Trophoblast cell (in vitro differentiated cells and primary cell): Measurements from ENCODE around the gene SCAANT1.

Experiments used
- DNase-seq, 2 donors: peaks; one replicate each; pipeline ENCODE4 v3.0.0-alpha.2; 2016
- H2AFZ ChIP-seq: 2 replicates; pipeline ENCODE4 v1.6.1; 2013; ENCODE audit warnings: low read length, moderate library complexity, mild to moderate bottlenecking; ENCODE audit not compliant: insufficient read depth, poor library complexity
- H2AK5ac ChIP-seq: 2 replicates; pipeline ENCODE4 v1.6.1; 2013; ENCODE audit warnings: mild to moderate bottlenecking, low read length
- H2BK120ac ChIP-seq: 2 replicates; pipeline ENCODE4 v1.6.1; 2013; ENCODE audit warnings: low read length, mild to moderate bottlenecking, moderate library complexity; ENCODE audit not compliant: insufficient read depth, poor library complexity
- H2BK12ac ChIP-seq: 2 replicates; pipeline ENCODE4 v1.6.1; 2013; ENCODE audit warnings: mild to moderate bottlenecking, low read length, moderate library complexity
- H2BK5ac ChIP-seq: 2 replicates; pipeline ENCODE4 v1.6.1; 2013; ENCODE audit warnings: low read length, low read depth, moderate library complexity, mild to moderate bottlenecking; ENCODE audit not compliant: poor library complexity
- H3K14ac ChIP-seq: 2 replicates; pipeline ENCODE4 v1.6.1; 2013; ENCODE audit warnings: mild to moderate bottlenecking, low read length
- H3K18ac ChIP-seq: 2 replicates; pipeline ENCODE4 v1.6.1; 2013; ENCODE audit warnings: mild to moderate bottlenecking, low read length
- H3K23ac ChIP-seq: 2 replicates; pipeline ENCODE4 v1.6.1; 2013; ENCODE audit warnings: low read length
- H3K27ac ChIP-seq: 2 replicates; pipeline ENCODE4 v1.5.1; 2013; ENCODE audit warnings: low read depth, mild to moderate bottlenecking, inconsistent platforms, low read length, moderate library complexity
- H3K27me3 ChIP-seq: 2 replicates; pipeline ENCODE4 v1.6.1; 2013; ENCODE audit warnings: inconsistent platforms, mild to moderate bottlenecking, low read length, moderate library complexity; ENCODE audit not compliant: insufficient read depth
- H3K36me3 ChIP-seq, 2 experiments: 1 replicate in 1 of 2; 2 replicates in 1 of 2; pipeline ENCODE4 v1.6.1; 2013; ENCODE audit warnings: low read length in 2 of 2, mild to moderate bottlenecking in 2 of 2, moderate library complexity in 1 of 2; ENCODE audit not compliant: insufficient read depth in 2 of 2, control insufficient read depth in 1 of 2
- H3K4ac ChIP-seq: 2 replicates; pipeline ENCODE4 v1.6.1; 2013; ENCODE audit warnings: low read depth, mild to moderate bottlenecking, low read length, moderate library complexity
- H3K4me1 ChIP-seq, 2 experiments: 1 replicate in 1 of 2; 2 replicates in 1 of 2; pipeline ENCODE4 v1.6.1; 2013; ENCODE audit warnings: low read length in 2 of 2, mild to moderate bottlenecking in 2 of 2, moderate library complexity in 1 of 2; ENCODE audit not compliant: insufficient read depth in 2 of 2, control insufficient read depth in 1 of 2
- H3K4me2 ChIP-seq: 2 replicates; pipeline ENCODE4 v1.6.1; 2013; ENCODE audit warnings: inconsistent platforms, mild to moderate bottlenecking, low read length, moderate library complexity
- H3K4me3 ChIP-seq: 2 replicates; pipeline ENCODE4 v1.5.1; 2013; ENCODE audit warnings: mild to moderate bottlenecking, low read depth, low read length, inconsistent platforms
- H3K79me1 ChIP-seq: one replicate; pipeline ENCODE4 v1.6.1; 2013; ENCODE audit warnings: low read length
- H3K79me2 ChIP-seq: 2 replicates; pipeline ENCODE4 v1.6.1; 2013; ENCODE audit warnings: low read length, mild to moderate bottlenecking; ENCODE audit not compliant: control insufficient read depth, insufficient read depth, poor library complexity
- H3K9ac ChIP-seq: 2 replicates; pipeline ENCODE4 v1.6.1; 2013; ENCODE audit warnings: mild to moderate bottlenecking, low read length
- H3K9me3 ChIP-seq: 2 replicates; pipeline ENCODE4 v1.6.1; 2013; ENCODE audit warnings: low read depth, mild to moderate bottlenecking, control low read depth, inconsistent platforms, low read length; ENCODE audit not compliant: insufficient read depth
- H4K12ac ChIP-seq: 2 replicates; pipeline ENCODE4 v1.6.1; 2013; ENCODE audit warnings: low read depth, mild to moderate bottlenecking, low read length, moderate library complexity
- H4K8ac ChIP-seq: 2 replicates; pipeline ENCODE4 v1.6.1; 2013; ENCODE audit warnings: low read depth, mild to moderate bottlenecking, low read length, moderate library complexity
- H4K91ac ChIP-seq: one replicate; pipeline ENCODE4 v1.6.1; 2013; ENCODE audit warnings: low read depth, mild to moderate bottlenecking, low read length, moderate library complexity
- WGBS: extraction: QIAGEN DNeasy Blood & Tissue Kit; methylation state at CpG from one replicate; pipeline ENCODE4 v1.1.7; 2013; ENCODE audit warnings: missing lambda C conversion rate; ENCODE audit not compliant: insufficient read length, insufficient coverage; ENCODE audit errors: extremely low coverage; 5-methylcytosine and 5-hydroxymethylcytosine counted together

SCAANT1 gene

DNA sequence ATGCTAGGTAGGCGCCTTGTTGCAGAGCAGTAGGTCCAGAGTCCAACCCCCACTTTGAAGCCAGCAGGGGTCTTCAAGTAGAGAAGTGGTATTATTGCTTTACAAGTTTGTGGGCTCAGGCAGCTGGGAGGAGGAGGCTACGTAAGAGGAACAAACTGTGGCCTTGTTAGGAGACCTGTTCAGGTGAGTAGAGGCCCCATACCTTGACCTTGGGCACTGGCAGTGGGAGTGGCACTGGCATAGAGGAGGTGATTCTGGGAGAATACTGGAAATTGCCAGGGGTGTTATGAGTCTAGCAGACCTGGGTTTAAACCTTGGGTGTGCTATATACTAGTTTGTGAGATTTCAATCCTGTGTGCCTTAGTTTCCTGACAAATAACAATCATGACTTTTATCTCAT is 34.6 kb upstream of the SCAANT1 start:
- no peak overlapping the region for H3K4me3 ChIP-seq
- peaks cover 2% of the 10 kb centered on the region for H3K79me2 ChIP-seq
- H3K27ac ChIP-seq, result no peak overlapping the region
- H3K4ac ChIP-seq, result no peak overlapping the region
- H2AFZ ChIP-seq, result no peak overlapping the region
- no peaks in the 10 kb centered on the region for H3K27me3 ChIP-seq
- H3K4me1 ChIP-seq, result peaks cover 3 to 7% of the 10 kb centered on the region in 2 experiments
- no peak overlapping the region for H3K4me2 ChIP-seq
- H3K23ac ChIP-seq, result no peak overlapping the region
- no peak overlapping the region for H4K8ac ChIP-seq
- peaks cover 0 to 7% of the 10 kb centered on the region in 2 experiments for H3K36me3 ChIP-seq
- no peak overlapping the region for H3K9ac ChIP-seq
- no peak overlapping the region for H4K12ac ChIP-seq
- H2BK120ac ChIP-seq, result no peak overlapping the region
- H2BK5ac ChIP-seq, result no peak overlapping the region
- no peak overlapping the region for H2AK5ac ChIP-seq
- no peak overlapping the region for H4K91ac ChIP-seq
- DNase-seq, result no peak
- H3K9me3 ChIP-seq, result no peaks in the 10 kb centered on the region
- no peak overlapping the region for H2BK12ac ChIP-seq
- no peak overlapping the region for H3K18ac ChIP-seq
- WGBS, result no CpG with 5 or more reads among the region's 2 CpGs
- H3K79me1 ChIP-seq, result peaks cover 2% of the 10 kb centered on the region
- H3K14ac ChIP-seq, result no peak overlapping the region

DNA sequence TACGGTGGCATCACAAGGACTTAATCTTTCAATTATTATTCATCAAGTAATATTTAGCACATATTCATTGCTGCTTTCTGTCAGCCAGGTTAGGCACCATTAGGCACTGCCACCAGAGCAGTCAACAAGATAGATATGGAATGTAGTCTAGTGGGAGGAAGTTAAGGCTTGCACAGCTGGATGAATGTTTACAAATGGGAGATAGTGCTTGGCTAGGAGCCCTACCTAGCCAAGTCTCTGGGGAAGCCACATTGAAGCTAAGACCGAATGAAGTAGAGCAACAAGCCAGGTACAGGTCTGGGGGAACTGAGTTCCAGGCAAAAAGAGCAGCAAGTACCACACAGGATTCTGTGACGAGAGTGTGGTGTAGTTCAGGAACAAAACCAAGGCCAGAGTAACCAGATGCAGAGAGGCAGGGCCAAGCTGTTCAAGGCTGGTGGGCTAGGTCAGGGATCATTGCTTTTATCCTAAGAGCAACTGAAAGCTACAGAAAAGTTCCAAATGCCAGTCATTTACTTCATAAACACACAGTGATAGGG is 33.4 kb upstream of the SCAANT1 start:
- H3K18ac ChIP-seq, result peak overlapping the region; percentile 56
- H3K4ac ChIP-seq, result peak overlapping the region; percentile 40
- no peaks in the 10 kb centered on the region for H3K9me3 ChIP-seq
- H3K4me1 ChIP-seq, result peaks cover 3 to 7% of the 10 kb centered on the region in 2 experiments
- no peak overlapping the region for H3K4me3 ChIP-seq
- H2BK5ac ChIP-seq, result no peak overlapping the region
- peaks cover 2% of the 10 kb centered on the region for H3K79me1 ChIP-seq
- no peak overlapping the region for H2AFZ ChIP-seq
- peaks cover 2% of the 10 kb centered on the region for H3K79me2 ChIP-seq
- H3K27ac ChIP-seq, result no peak overlapping the region
- H2BK12ac ChIP-seq, result no peak overlapping the region
- no peak overlapping the region for H4K12ac ChIP-seq
- no peaks in the 10 kb centered on the region for H3K27me3 ChIP-seq
- no peak overlapping the region for H2AK5ac ChIP-seq
- no peak overlapping the region for H3K4me2 ChIP-seq
- peaks cover 0 to 7% of the 10 kb centered on the region in 2 experiments for H3K36me3 ChIP-seq
- no peak overlapping the region for H3K9ac ChIP-seq
- no CpG with 5 or more reads among the region's 3 CpGs for WGBS
- H2BK120ac ChIP-seq, result no peak overlapping the region
- H3K14ac ChIP-seq, result no peak overlapping the region
- no peak overlapping the region for H4K91ac ChIP-seq
- no peak for DNase-seq
- no peak overlapping the region for H4K8ac ChIP-seq
- peak overlapping the region; percentile 81 for H3K23ac ChIP-seq

DNA sequence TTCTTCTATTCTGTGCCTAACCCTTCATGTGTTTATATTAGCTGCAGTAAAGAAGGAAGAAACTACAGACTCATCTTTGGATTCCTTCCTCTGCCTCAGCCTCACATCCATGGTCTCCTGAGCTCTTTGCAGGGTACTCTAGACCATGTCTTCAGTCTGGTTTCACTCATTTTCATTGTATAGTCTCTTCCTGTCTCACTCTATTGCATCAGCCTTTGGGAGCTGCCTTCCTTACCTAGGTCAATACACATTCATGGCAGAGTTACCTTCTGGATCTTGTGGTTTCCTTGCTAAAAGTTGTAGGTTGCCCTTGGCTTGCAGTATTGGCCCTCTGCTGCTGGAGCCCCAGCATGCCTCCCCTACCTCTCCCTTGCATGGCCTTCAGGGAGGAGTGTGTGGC is 31.5 kb upstream of the SCAANT1 start:
- H2BK12ac ChIP-seq, result no peak overlapping the region
- no peak overlapping the region for H3K4me2 ChIP-seq
- H4K8ac ChIP-seq, result no peak overlapping the region

DNA sequence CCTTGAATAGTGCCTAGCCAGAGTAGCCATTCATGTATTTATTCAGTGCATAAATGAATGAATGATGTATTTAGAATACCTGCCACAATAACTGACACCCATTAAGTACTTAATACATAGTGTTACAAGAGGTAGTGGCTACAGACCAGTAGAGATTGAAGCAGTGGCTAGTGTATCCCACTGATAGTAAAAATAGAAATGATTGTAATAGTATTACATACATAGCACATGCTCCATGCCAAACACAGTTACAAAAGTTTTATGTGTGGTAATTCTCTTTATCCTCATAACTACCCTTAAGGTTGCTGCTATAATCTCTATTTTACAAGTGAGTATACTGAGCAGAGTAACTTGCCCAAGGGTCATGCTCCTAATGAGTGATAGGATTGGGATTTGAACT is 30.3 kb upstream of the SCAANT1 start:
- no peak overlapping the region for H2AFZ ChIP-seq
- H3K4me3 ChIP-seq, result no peak overlapping the region
- no peak overlapping the region for H2BK12ac ChIP-seq
- no peak overlapping the region for H4K12ac ChIP-seq
- no peak overlapping the region for H3K9ac ChIP-seq
- no peak overlapping the region for H4K91ac ChIP-seq
- no peak overlapping the region for H2BK120ac ChIP-seq
- H3K79me1 ChIP-seq, result no peaks in the 10 kb centered on the region
- H3K27ac ChIP-seq, result no peak overlapping the region
- H3K4me1 ChIP-seq, result peaks cover under 1 to 4% of the 10 kb centered on the region in 2 experiments
- no peak overlapping the region for H3K4ac ChIP-seq
- no peaks in the 10 kb centered on the region for H3K9me3 ChIP-seq
- H4K8ac ChIP-seq, result no peak overlapping the region
- no peak for DNase-seq
- H3K14ac ChIP-seq, result no peak overlapping the region
- no peaks in the 10 kb centered on the region for H3K27me3 ChIP-seq
- H2AK5ac ChIP-seq, result no peak overlapping the region
- H3K79me2 ChIP-seq, result peaks cover 2% of the 10 kb centered on the region
- H3K23ac ChIP-seq, result no peak overlapping the region
- H2BK5ac ChIP-seq, result no peak overlapping the region
- H3K18ac ChIP-seq, result no peak overlapping the region
- no peak overlapping the region for H3K4me2 ChIP-seq
- peaks cover 0 to 7% of the 10 kb centered on the region in 2 experiments for H3K36me3 ChIP-seq

More for the DNA sequence above, 31.5 kb upstream of the SCAANT1 start:
- Histone ChIP-seq H4K12ac (no peak overlapping the region), H3K27me3 (no peaks in the 10 kb centered on the region), H3K4me3 (no peak overlapping the region), H3K79me1 (no peaks in the 10 kb centered on the region), H2BK5ac (no peak overlapping the region), H2AFZ (no peak overlapping the region), H4K91ac (no peak overlapping the region), H3K9ac (no peak overlapping the region), H2BK120ac (no peak overlapping the region), H3K18ac (no peak overlapping the region), H3K9me3 (no peaks in the 10 kb centered on the region), H3K23ac (no peak overlapping the region), H3K27ac (no peak overlapping the region), H3K14ac (no peak overlapping the region), H3K79me2 (peaks cover 2% of the 10 kb centered on the region), H3K4me1 (peaks cover 3 to 7% of the 10 kb centered on the region in 2 experiments), H3K36me3 (peaks cover 0 to 7% of the 10 kb centered on the region in 2 experiments), H2AK5ac (no peak overlapping the region), H3K4ac (no peak overlapping the region)
- no peak for DNase-seq
